Thyroid gland (tissue), 4 donors: ENCODE measurements around the gene LHPP.

Source experiments
- CTCF ChIP-seq, 6 experiments: fragments of 200-600 bp in 3 of 6; fragments of 450-650 bp in 3 of 6; sonication (generic) in 3 of 6; IDR thresholded peaks; one replicate each; pipeline ENCODE4 v1.5.1; 2016 to 2019; ENCODE audit warnings: antibody characterized with exemption in 6 of 6, mild to moderate bottlenecking in 2 of 6, inconsistent platforms in 1 of 6, moderate library complexity in 1 of 6
- POLR2A ChIP-seq, 2 donors: fragments of 450-650 bp; IDR thresholded peaks; one replicate each; pipeline ENCODE4 v1.6.1; 2017; ENCODE audit warnings: antibody characterized with exemption in 2 of 2, mild to moderate bottlenecking in 2 of 2, moderate library complexity in 1 of 2

GRCh38 chr10:124511205-124512039 lies 49.8 kb downstream of the LHPP start:
- TF ChIP-seq POLR2A (IDR thresholded peaks at IDR 0.05) (no peak), CTCF (IDR thresholded peaks at IDR 0.05) (no peak)
